ENCODE data around the gene SCN4A.

SCN4A gene

GRCh38 chr17:63954402-63955063, 18.2 kb downstream of the SCN4A start:
- DNase-seq, result no peak

- no peak for DNase-seq
Measured at GRCh38 chr17:63950940-63951907, 21.5 kb downstream of the SCN4A start.

- DNase-seq, result no peak
Measured at GRCh38 chr17:63949576-63950250, 23.0 kb downstream of the SCN4A start.

GRCh38 chr17:63948521-63948920, 24.2 kb downstream of the SCN4A start:
- DNase-seq, result no peak

GRCh38 chr17:63947711-63948330, 24.9 kb downstream of the SCN4A start:
- DNase-seq, result no peak

GRCh38 chr17:63946440-63947363, 26.0 kb downstream of the SCN4A start:
- no peak for DNase-seq

- no peak for DNase-seq
Measured at GRCh38 chr17:63945784-63946439, 26.8 kb downstream of the SCN4A start.

- no peak for DNase-seq
Measured at GRCh38 chr17:63944736-63945499, 27.8 kb downstream of the SCN4A start.

- no peak for DNase-seq
Measured at GRCh38 chr17:63943745-63944144, 29.0 kb downstream of the SCN4A start.

- DNase-seq, result no peak
Measured at GRCh38 chr17:63942309-63942985, 30.3 kb downstream of the SCN4A start.

- DNase-seq, result no peak
Measured at GRCh38 chr17:63941751-63942150, 31.0 kb downstream of the SCN4A start.

- DNase-seq, result no peak
Measured at GRCh38 chr17:63941162-63941561, 31.6 kb downstream of the SCN4A start.

- no peak for DNase-seq
Measured at GRCh38 chr17:63940584-63940983, 32.1 kb downstream of the SCN4A start.

GRCh38 chr17:63939884-63940283, 32.8 kb downstream of the SCN4A start:
- DNase-seq, result no peak

- DNase-seq, result no peak
Measured at GRCh38 chr17:63939401-63939800, 33.3 kb downstream of the SCN4A start.

- DNase-seq, result no peak
Measured at GRCh38 chr17:63937920-63938319, 34.8 kb downstream of the SCN4A start.

- DNase-seq, result no peak
Measured at GRCh38 chr17:63937319-63937718, 35.4 kb downstream of the SCN4A start.

GRCh38 chr17:63934183-63935112, 38.3 kb downstream of the SCN4A start:
- no peak for DNase-seq

GRCh38 chr17:63933598-63933997, 39.1 kb downstream of the SCN4A start:
- no peak for DNase-seq

Measured in cortex of kidney (tissue), 1 donor.